Mammary epithelial cell (primary cell): ENCODE measurements around the gene HSD17B2.

Experiments used
- CTCF ChIP-seq, 2 donors: IDR thresholded peaks in 1 of 2; conservative IDR thresholded peaks in 1 of 2; 2 replicates each; pipeline ENCODE4 v1.5.1; 2011 to 2012; ENCODE audit warnings: inconsistent platforms in 2 of 2, low read length in 2 of 2, mild to moderate bottlenecking in 2 of 2, control low read depth in 1 of 2, low read depth in 1 of 2; ENCODE audit not compliant: insufficient read depth in 1 of 2; ENCODE audit errors: extremely low read depth in 1 of 2
- EZH2 ChIP-seq: IDR thresholded peaks from 2 replicates; pipeline ENCODE4 v1.6.1; 2012; ENCODE audit warnings: low read length, inconsistent platforms, borderline replicate concordance

DNA sequence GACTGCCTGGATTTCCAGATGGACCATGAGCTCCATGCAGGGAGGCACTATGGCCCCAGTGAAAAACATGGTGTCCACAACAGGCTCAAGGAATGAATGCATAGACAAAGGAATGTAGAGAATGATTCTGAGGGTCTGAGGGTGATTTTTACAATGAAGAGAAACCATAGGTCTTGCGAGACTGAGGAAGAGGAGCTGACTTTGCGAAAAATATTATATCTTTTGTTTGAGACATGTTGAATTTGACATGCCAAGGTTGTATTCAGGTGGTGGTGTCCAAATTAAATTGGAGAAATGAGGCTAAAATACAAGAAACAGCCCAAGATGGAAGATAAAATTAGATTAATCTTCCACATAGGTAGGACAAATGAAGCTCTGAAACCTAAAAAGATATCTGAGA lies 12.7 kb downstream of the HSD17B2 start:
- no peak for TF ChIP-seq CTCF (conservative IDR thresholded peaks at IDR 0.05 in 1 of 2, IDR thresholded peaks at IDR 0.05 in 1 of 2; ENCODE audit: extremely low read depth in 1 of 2, insufficient read depth in 1 of 2, low read depth in 1 of 2, low read length in 2 of 2)
- no peak for TF ChIP-seq EZH2
